Right lung (tissue), 5 donors: ENCODE measurements around the gene CDK14. TPM values are rescaled to one million over a fixed set of nuclear protein-coding genes. Genes with fewer than 3 reads are reported as not detected.
A peak's percentile ranks its signal among the peaks of the same experiment; 100 is the strongest.
"Not testable (repeated sequence)": the region's sequence is repeated elsewhere in the genome, so short reads cannot be mapped to it uniquely, and the experiment has no call there.

Source experiments
- DNase-seq, 2 donors: peaks; one replicate each; pipeline ENCODE4 v3.0.0-alpha.2; 2013
- polyA plus RNA-seq, 5 donors: library from polyadenylated mRNA; unstranded; fragments of 120-200 nt; gene quantifications; one replicate each; pipeline versions ENCODE4 v1.2.1 to v1.2.3, GENCODE V29; 2013; ENCODE audit warnings: inconsistent platforms in 1 of 5, low replicate concordance in 1 of 5; ENCODE audit not compliant: insufficient read length in 5 of 5, insufficient read depth in 1 of 5

CDK14 gene
- polyA plus RNA-seq, 5 donors = 19.3 to 34.5 (median 33.5) TPM

DNA sequence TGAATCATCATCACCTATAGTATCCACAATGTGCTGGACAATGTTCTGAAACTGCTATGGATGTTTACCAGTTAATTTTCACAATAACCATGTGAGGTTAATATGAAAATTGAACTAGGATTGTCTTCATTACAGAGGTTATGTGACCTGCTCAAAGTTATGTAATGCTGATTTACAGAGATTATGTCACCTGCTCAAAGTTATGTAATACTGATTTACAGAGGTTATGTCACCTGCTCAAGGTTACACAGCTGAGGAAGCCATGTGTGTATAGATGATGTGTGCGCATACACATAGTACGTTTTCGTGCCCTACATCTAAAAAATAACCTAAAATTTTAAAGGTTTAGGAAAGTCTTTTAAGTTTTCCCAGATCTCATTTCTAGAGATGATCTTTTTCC lies 298.0 kb downstream of the CDK14 start:
- no peak for DNase-seq

GRCh38 chr7:90896458-90896857 lies 300.3 kb downstream of the CDK14 start:
- DNase-seq = no peak

DNA sequence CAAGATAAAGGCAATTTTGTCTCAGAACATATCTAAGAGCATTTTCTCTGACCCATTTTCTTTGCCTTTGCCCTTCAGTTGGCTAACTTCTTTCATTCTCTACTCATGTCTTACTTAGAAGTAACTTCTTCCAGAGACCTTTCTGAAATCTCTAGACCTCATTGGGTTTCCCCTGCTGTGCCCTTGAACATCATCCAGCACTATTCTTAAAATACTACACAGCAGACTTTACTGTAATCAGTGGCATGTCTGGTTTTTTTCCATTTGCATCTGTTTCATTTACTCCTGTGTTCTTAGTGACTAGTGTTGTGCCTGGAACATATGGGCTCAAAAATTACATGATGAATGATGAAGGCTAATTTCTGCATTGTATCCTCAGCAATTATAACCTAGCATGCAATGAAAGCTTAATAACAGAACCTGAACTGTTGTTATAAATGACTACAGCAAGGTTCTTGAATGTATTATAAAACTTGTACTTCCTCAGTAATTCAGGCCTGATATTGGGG lies 301.9 kb downstream of the CDK14 start:
- no peak for DNase-seq

- no peak for DNase-seq
Observed at GRCh38 chr7:90900628-90901356, 304.7 kb downstream of the CDK14 start.

DNA sequence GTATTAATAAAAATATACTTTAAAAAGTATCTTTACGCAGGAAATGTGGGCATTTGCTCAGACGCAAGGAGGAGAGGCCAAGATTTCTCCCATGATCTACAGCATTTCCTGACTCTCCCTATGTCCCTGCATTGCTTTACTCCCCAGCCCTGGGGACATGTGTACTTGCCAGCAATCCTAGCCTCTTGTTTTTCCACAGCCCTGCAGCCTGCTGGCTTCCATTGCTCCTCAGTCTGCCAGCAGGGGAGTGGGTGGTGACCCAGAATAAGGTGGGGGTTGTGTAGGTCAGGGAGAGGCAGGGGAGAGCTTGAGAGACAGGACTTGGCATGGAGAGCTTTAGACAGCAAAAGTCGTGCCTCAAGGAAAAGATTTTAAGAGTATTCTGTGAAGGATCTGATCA lies 307.7 kb downstream of the CDK14 start:
- DNase-seq = no peak

DNA sequence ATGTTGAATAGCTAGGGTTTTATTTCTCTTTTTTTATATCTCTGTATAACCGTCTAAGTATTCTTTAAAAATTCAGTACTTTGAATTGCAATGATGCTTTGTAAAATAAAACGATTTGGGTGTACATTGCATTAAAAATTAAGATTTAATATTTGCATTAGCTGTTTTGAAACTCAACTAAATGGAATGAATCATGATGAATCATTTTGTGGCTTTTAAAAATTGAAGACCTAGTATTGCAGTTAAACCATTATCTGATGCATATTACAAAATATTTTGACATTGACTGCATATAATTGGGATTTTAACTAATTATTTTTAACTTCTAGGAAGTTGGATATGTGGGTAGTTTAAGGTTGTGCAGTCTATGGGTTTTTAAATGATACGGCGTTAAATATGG lies 314.0 kb downstream of the CDK14 start:
- DNase-seq = no peak

GRCh38 chr7:90916319-90916718 lies 320.2 kb downstream of the CDK14 start:
- DNase-seq = no peak

DNA sequence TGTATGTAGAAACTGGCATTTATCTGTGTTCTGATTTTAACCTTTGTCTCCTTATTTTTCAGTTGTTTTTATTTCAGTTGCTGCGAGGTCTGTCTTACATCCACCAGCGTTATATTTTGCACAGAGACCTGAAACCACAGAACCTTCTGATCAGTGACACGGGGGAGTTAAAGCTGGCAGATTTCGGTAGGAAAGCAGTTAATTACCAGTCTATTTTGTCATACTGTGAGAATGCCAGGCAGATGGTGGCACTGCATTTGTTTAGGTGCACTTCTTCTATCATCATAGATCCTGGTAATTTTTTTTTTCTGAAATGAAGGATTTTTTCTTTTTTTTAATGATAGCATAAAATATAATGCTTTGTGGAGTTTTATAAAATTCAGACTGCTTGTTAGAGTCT lies 321.4 kb downstream of the CDK14 start:
- DNase-seq = no peak

GRCh38 chr7:90918303-90918702 lies 322.2 kb downstream of the CDK14 start:
- no peak for DNase-seq

DNA sequence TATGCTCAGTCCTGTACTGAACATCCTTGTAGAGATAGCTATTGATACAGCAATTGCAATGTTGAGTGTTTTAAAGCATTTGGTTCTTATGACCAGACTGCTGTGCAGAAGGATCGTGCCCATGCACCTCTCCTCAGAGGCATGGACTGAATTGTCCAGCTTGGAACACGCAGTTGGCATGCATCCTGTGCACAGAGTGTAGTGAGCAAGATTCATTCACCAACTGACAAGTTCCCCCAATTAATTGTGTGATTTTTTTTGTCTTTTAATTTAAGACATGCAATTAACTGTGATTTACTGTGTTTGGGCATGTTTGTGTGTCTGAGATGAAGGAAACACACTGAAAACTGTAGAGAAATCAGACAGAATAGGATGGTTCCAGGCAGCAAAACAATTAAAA lies 323.7 kb downstream of the CDK14 start:
- DNase-seq = no peak

GRCh38 chr7:90920336-90920735 lies 324.2 kb downstream of the CDK14 start:
- DNase-seq = no peak

GRCh38 chr7:90923541-90923997 lies 327.4 kb downstream of the CDK14 start:
- DNase-seq = no peak

- DNase-seq = not testable (repeated sequence)
Observed at GRCh38 chr7:90928700-90929424, 332.7 kb downstream of the CDK14 start.

DNA sequence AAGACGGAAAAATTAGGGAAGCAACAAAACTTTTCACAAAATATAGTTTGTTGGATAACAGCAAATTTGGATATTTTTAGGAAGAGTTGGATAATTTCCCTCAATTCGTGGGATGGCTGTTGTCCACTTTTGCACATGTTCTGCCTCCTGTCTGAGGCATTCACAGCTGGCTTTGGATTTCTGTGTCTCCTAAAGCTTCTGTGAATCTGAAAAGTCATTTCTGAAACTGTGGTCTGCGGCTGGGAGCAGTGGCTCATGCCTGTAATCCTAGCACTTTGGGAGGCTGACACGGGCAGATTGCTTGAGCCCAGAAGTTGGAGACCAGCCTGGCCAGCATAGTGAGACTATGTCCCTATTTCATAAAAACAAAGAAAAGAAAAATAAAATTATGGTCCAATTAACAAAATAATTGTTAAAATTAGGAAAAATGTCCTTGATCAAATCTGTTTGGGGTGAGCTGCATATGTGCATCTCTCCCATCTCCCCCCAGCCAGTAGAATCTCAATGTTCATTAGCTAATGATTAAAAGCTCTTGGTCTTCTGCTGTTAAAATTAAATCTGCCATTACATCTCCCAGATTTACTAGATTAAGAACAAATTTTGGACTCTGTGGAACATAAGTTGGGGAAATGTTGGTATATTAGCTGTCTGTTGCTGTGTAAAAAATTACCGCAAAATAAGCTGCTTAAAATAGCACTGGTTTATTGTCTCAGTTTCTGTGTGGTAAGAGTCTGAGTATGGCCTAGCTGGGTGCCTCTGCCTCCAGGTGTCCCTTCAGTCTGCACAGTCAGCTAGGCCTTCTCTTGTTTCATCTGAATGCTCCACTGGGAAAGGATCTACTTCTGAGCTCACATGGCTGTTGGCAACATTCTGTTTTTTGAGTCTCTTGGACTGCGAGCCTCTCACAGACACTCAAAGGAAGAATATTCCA lies 336.1 kb downstream of the CDK14 start:
- no peak for DNase-seq

GRCh38 chr7:90933041-90933440 lies 336.9 kb downstream of the CDK14 start:
- no peak for DNase-seq

DNA sequence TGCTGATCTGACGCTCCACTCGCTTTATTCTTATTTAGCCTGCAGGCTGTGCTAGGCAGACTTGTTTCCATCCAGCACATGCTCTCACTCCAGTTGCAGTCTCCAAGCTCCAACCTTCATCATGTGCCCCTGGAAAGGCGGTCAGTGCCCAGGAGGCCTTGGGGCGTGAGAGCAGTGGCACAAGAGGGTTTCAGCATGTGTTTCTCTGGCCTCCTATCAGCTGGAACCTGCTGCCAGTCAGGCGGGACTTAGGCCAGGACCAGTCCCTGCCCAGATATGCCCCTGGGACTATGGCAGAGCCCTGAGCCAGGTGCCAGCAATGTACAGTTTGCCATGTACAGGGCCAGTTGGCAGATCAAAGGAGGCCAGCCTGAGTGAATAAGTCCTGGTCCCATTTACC lies 337.9 kb downstream of the CDK14 start:
- DNase-seq = no peak

GRCh38 chr7:90938371-90938770 lies 342.2 kb downstream of the CDK14 start:
- no peak for DNase-seq

DNA sequence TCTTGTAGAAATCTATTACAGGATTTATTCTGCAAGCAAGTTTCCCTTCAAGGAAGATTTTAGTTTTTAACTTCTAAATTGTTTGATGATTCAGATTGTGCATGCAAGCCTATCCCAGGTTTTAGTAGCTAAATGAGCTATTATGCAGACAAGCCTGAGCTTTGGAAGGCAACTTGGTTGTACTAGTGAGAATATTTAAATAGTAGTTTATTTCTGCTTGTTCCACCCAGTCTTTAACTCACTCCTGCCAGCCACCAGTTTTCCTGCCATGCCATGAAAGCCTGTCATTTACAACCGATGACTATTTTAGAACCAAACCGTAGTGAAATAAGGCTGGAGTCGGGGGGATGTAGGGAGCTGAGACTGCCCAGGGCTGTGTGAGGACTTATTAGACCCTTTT lies 343.5 kb downstream of the CDK14 start:
- no peak for DNase-seq

- DNase-seq = no peak
Observed at GRCh38 chr7:90944021-90944420, 347.9 kb downstream of the CDK14 start.

GRCh38 chr7:90945104-90945787 lies 349.1 kb downstream of the CDK14 start:
- DNase-seq = peak in 1 of 2 donors; percentile 44

DNA sequence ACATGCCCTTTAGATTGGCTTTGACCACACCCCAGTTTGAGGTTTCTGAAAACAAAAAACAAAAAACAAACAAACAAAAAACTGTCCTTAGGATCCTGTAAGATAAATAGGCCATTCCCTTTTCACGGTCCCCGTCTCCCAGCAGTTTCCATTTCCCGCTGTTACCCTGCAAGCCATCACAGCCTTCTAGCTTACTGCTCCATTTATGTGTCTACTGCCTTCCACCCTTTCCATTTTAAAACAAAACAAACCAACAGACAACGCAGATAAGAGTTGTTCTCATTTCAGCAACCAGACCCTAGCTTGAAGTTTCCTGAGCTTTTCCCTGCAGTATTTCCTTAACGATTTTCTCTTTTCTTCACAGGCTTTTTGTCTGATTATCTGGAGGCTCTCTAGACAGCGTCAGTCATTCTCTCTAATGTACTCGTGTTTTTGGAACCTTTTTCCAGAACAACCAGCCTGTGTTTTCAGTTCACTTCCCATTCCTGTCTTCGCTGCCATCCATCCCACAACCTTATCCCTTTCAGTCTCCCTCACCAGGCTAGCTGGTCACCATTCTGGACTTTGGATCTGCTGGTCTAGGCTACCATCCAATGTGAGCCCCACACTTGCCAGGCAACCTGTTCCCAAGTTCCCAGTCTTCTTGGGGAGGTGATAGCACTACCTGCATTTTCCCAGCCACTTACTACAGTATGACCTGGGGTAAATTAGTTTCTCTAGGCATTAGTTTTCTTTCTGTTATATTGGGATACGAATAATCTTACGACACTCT lies 350.8 kb downstream of the CDK14 start:
- no peak for DNase-seq
